SK-N-SH treated with all-trans-retinoic acid at 6 μM for 48 hours (cell line): ENCODE results near the gene SCGB1C1.

Experiments used
- ATAC-seq: fragments of 200-7000 bp; cut with Tn5 transposase; 3 replicates; pipeline ENCODE4 v1.9.1; 2020; ENCODE audit warnings: mild to moderate bottlenecking, moderate library complexity
- ARNTL ChIP-seq: fragments of 450-650 bp; formaldehyde crosslinking; IDR thresholded peaks from 2 replicates; pipeline ENCODE4 v1.5.0; 2020; ENCODE audit warnings: low read depth, mild to moderate bottlenecking, moderate library complexity, borderline replicate concordance
- BACH2 ChIP-seq: fragments of 250-450 bp; sonication (Bioruptor Pico); IDR thresholded peaks from 2 replicates; pipeline ENCODE4 v1.9.0; 2021; ENCODE audit warnings: mild to moderate bottlenecking, borderline replicate concordance
- CSDC2 ChIP-seq: fragments of 250-450 bp; sonication (Bioruptor Pico); IDR thresholded peaks from 2 replicates; pipeline ENCODE4 v1.5.0; 2020; ENCODE audit warnings: mild to moderate bottlenecking, moderate library complexity
- CSRNP3 ChIP-seq: fragments of 250-450 bp; sonication (Bioruptor Pico); IDR thresholded peaks from 2 replicates; pipeline ENCODE4 v1.5.1; 2021; ENCODE audit warnings: mild to moderate bottlenecking, moderate library complexity
- ESRRG ChIP-seq: fragments of 250-450 bp; sonication (Bioruptor Pico); IDR thresholded peaks from 2 replicates; pipeline ENCODE4 v1.6.1; 2021; ENCODE audit warnings: mild to moderate bottlenecking
- GLIS3 ChIP-seq: fragments of 250-450 bp; sonication (Bioruptor Pico); IDR thresholded peaks from 2 replicates; pipeline ENCODE4 v1.5.0; 2020; ENCODE audit warnings: mild to moderate bottlenecking, moderate library complexity
- ISL1 ChIP-seq: fragments of 250-450 bp; sonication (Bioruptor Pico); IDR thresholded peaks from 2 replicates; pipeline ENCODE4 v2.1.2; 2022; ENCODE audit warnings: mild to moderate bottlenecking, moderate library complexity
- OSR1 ChIP-seq: fragments of 250-450 bp; sonication (Bioruptor Pico); IDR thresholded peaks from 2 replicates; pipeline ENCODE4 v1.8.0; 2022; ENCODE audit warnings: moderate library complexity, mild to moderate bottlenecking, inconsistent platforms
- PATZ1 ChIP-seq: fragments of 250-450 bp; sonication (Bioruptor Pico); IDR thresholded peaks from 2 replicates; pipeline ENCODE4 v1.8.0; 2020; ENCODE audit warnings: mild to moderate bottlenecking, moderate library complexity, borderline replicate concordance
- PPARA ChIP-seq: fragments of 250-450 bp; sonication (Bioruptor Pico); IDR thresholded peaks from 2 replicates; pipeline ENCODE4 v1.5.0; 2020; ENCODE audit warnings: mild to moderate bottlenecking, borderline replicate concordance
- RARB ChIP-seq: fragments of 250-450 bp; sonication (Bioruptor Pico); IDR thresholded peaks from 2 replicates; pipeline ENCODE4 v1.8.0; 2021; ENCODE audit warnings: mild to moderate bottlenecking, moderate library complexity
- SNAI2 ChIP-seq: fragments of 250-450 bp; sonication (Bioruptor Pico); IDR thresholded peaks from 2 replicates; pipeline ENCODE4 v1.5.0; 2020; ENCODE audit warnings: mild to moderate bottlenecking, moderate library complexity
- TCF4 ChIP-seq: fragments of 250-450 bp; sonication (Bioruptor Pico); IDR thresholded peaks from 2 replicates; pipeline ENCODE4 v1.8.0; 2021; ENCODE audit warnings: mild to moderate bottlenecking, moderate library complexity, borderline replicate concordance
- TOX ChIP-seq: fragments of 250-450 bp; sonication (Bioruptor Pico); IDR thresholded peaks from 2 replicates; pipeline ENCODE4 v1.8.0; 2021; ENCODE audit warnings: mild to moderate bottlenecking, moderate library complexity, borderline replicate concordance
- TSHZ2 ChIP-seq: fragments of 250-450 bp; sonication (Bioruptor Pico); IDR thresholded peaks from 2 replicates; pipeline ENCODE4 v1.5.0; 2020; ENCODE audit warnings: mild to moderate bottlenecking, moderate library complexity
- ZC3H10 ChIP-seq: fragments of 250-450 bp; sonication (Bioruptor Pico); IDR thresholded peaks from 2 replicates; pipeline ENCODE4 v1.5.1; 2021; ENCODE audit warnings: mild to moderate bottlenecking, moderate library complexity
- ZFP3 ChIP-seq: fragments of 250-450 bp; sonication (Bioruptor Pico); IDR thresholded peaks from 2 replicates; pipeline ENCODE4 v1.5.0; 2020; ENCODE audit warnings: mild to moderate bottlenecking, moderate library complexity
- ZNF565 ChIP-seq: fragments of 450-650 bp; formaldehyde crosslinking; conservative IDR thresholded peaks from 2 replicates; pipeline ENCODE4 v1.5.0; 2020; ENCODE audit warnings: low read depth, mild to moderate bottlenecking, moderate library complexity
- ZNF70 ChIP-seq: fragments of 450-650 bp; formaldehyde crosslinking; IDR thresholded peaks from 2 replicates; pipeline ENCODE4 v1.5.0; 2020; ENCODE audit warnings: mild to moderate bottlenecking, moderate library complexity
- TF ChIP-seq, protein P1 (sequence below): fragments of 250-450 bp; sonication (Bioruptor Pico); IDR thresholded peaks from 2 replicates; pipeline ENCODE4 v1.5.1; 2020; ENCODE audit warnings: low read depth, mild to moderate bottlenecking, moderate library complexity
- TF ChIP-seq, protein P2 (sequence below): fragments of 250-450 bp; sonication (Bioruptor Pico); IDR thresholded peaks from 2 replicates; pipeline ENCODE4 v1.8.0; 2021; ENCODE audit warnings: low read depth, mild to moderate bottlenecking, moderate library complexity, borderline replicate concordance

SCGB1C1 gene

DNA sequence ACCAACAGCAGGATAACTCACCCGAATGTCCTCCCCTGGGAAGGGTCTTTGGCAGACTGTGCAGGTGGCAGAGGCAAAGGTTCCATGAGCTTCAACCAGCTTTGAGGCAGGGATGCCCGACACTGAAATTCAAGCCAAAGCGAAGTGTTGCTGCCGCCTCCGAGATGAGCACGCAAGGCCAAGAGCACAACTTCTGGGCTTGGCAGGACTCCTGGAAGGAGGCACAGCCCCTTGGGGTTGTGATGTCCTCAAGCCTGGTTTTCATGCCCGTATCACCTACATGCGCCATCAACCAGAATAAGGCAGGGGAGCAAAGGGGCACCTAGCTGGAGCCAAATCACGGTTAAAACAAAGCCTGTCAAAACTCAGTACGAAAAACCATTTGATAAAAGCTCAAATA is 37.6 kb downstream of the SCGB1C1 start:
- TF ChIP-seq PPARA (no peak), SNAI2 (CRISPR knock-in tag) (no peak), RARB (no peak)
- TF ChIP-seq, protein P1, sequence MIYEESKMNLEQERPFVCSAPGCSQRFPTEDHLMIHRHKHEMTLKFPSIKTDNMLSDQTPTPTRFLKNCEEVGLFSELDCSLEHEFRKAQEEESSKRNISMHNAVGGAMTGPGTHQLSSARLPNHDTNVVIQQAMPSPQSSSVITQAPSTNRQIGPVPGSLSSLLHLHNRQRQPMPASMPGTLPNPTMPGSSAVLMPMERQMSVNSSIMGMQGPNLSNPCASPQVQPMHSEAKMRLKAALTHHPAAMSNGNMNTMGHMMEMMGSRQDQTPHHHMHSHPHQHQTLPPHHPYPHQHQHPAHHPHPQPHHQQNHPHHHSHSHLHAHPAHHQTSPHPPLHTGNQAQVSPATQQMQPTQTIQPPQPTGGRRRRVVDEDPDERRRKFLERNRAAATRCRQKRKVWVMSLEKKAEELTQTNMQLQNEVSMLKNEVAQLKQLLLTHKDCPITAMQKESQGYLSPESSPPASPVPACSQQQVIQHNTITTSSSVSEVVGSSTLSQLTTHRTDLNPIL (CRISPR knock-in tag), result no peak
- no peak for ATAC-seq

DNA sequence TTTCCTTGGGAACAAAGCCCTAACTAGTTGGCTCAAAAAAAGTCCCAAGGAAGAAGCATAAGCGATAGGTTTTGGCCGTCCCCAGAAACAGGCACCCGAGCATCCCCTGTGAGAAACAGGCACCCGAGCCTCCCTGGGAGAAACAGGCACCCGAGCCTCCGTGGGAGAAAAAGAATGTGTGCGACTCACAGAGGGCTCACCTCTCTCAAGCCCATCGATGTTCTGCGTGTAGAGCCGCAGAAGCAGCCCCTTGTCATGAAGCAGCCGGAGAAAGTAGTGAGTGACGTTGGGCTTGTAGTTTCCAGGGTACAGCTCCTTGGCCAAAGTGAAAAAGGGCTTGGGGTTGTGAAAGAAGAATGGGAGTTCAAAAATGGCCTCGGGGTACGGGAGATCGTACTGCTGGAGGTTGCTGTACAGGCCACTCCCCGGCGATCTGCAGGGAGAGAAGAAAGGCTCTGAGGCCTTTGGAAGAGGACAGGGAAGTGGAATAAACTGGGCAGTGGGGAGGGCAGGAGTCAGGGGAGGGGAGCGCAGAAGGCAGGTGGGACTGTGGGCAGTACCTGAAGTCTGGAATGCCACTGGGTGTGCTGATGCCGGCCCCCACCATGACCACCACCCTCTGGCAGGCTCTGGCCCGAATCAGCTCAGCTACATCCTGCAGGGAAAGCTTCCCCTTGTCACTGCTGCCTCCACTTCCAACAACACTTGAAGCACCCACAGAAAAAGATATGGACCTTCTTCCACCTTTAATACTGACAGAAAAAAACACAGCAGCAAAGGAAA is 40.1 kb downstream of the SCGB1C1 start:
- TF ChIP-seq TCF4, result no peak
- TF ChIP-seq ZC3H10 (CRISPR knock-in tag), result no peak
- no peak for TF ChIP-seq OSR1
- no peak for TF ChIP-seq TOX (CRISPR knock-in tag)
- TF ChIP-seq ISL1 (CRISPR knock-in tag), result no peak
- TF ChIP-seq, protein P1 (CRISPR knock-in tag), result no peak
- TF ChIP-seq CSRNP3 (CRISPR knock-in tag), result no peak
- TF ChIP-seq ZFP3 (CRISPR knock-in tag), result no peak
- TF ChIP-seq GLIS3 (CRISPR knock-in tag), result no peak
- no peak for TF ChIP-seq ESRRG (CRISPR knock-in tag)
- TF ChIP-seq ZNF70 (CRISPR knock-in tag), result no peak
- no peak for TF ChIP-seq CSDC2 (CRISPR knock-in tag)
- TF ChIP-seq PATZ1 (CRISPR knock-in tag), result no peak
- TF ChIP-seq, protein P2, sequence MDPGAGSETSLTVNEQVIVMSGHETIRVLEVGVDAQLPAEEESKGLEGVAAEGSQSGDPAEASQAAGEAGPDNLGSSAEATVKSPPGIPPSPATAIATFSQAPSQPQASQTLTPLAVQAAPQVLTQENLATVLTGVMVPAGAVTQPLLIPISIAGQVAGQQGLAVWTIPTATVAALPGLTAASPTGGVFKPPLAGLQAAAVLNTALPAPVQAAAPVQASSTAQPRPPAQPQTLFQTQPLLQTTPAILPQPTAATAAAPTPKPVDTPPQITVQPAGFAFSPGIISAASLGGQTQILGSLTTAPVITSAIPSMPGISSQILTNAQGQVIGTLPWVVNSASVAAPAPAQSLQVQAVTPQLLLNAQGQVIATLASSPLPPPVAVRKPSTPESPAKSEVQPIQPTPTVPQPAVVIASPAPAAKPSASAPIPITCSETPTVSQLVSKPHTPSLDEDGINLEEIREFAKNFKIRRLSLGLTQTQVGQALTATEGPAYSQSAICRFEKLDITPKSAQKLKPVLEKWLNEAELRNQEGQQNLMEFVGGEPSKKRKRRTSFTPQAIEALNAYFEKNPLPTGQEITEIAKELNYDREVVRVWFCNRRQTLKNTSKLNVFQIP (CRISPR knock-in tag), result no peak
- TF ChIP-seq TSHZ2 (CRISPR knock-in tag), result no peak
- TF ChIP-seq BACH2 (CRISPR knock-in tag), result no peak
- no peak for TF ChIP-seq ARNTL (CRISPR knock-in tag)
- no peak for TF ChIP-seq SNAI2 (CRISPR knock-in tag)
- no peak for TF ChIP-seq ZNF565 (CRISPR knock-in tag)
- ATAC-seq, result no peak
